HTERT RPE-1 (cell line): ENCODE measurements around the gene STPG4.

Experiments used
- in situ Hi-C: fragments of 300-500 bp; cut with MboI; formaldehyde crosslinking; loops from 4 replicates; pipeline ENCODE4 v1.14.3; 2020; ENCODE audit warnings: low sequenced_read_pairs

Gene STPG4

GRCh38 chr2:47073641-47074040 lies 81.5 kb downstream of the STPG4 start:
- in situ Hi-C loops, result no loop called here

DNA sequence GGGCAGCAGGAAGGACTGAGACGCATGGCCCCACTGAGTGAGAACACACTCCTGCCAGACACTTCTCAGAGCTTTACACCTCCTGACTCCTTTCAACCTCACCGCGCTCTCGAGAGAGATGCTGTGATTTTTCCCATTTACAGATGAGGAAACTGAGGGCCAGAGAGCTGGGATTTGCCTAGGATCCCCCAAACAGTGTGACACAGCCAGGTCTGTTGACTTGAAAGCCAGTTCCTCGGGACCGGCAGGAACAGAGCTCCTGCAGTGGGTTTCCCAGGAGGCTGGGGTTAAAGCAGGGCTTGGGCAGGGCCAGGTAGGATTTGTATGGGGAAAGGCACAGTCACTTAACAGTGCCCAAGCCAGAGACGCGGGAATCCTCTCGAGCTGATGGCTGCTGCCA lies 81.9 kb downstream of the STPG4 start:
- in situ Hi-C loops, result no loop called here

GRCh38 chr2:47072728-47073191 lies 82.3 kb downstream of the STPG4 start:
- in situ Hi-C loops, result no loop called here

- in situ Hi-C loops, result no loop called here
Observed at GRCh38 chr2:47072018-47072691, 83.0 kb downstream of the STPG4 start.

GRCh38 chr2:47070920-47071824 lies 83.9 kb downstream of the STPG4 start:
- in situ Hi-C loops, result no loop called here

- in situ Hi-C loops, result no loop called here
Observed at GRCh38 chr2:47070155-47070919, 84.8 kb downstream of the STPG4 start.

GRCh38 chr2:47069628-47070154 lies 85.4 kb downstream of the STPG4 start:
- in situ Hi-C loops, result no loop called here

- in situ Hi-C loops, result no loop called here
Observed at GRCh38 chr2:47068981-47069627, 86.0 kb downstream of the STPG4 start.

DNA sequence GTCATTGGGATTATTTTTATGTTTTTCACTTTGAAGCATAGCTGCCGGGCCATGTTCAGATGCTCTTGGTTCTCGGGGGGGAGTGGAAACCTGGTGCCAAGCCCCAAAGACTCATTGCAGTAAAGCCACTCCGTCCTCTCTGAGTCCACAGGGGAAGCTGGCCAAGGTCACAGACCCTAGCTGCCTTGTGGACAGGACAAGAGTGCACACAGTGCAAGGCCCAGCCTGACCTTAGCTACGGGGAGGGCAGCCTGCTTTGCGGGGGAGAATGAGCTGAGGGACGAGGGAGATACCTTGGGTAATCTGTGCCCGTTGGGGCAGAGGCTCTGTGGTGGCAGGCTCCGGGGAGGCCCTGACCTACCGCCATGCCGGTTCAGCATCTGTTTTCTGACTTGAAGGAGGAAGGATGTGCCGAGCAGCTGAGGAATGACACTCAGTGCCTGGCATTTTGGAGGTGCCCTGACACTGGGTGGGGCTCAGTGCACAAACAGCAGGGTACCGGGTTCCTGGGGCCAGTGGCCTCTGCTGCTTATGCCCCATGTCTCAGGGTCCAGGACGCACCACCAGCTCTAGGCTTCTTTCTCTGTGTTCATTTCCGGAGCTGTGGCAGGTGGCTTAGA lies 87.2 kb downstream of the STPG4 start:
- in situ Hi-C loops, result no loop called here

DNA sequence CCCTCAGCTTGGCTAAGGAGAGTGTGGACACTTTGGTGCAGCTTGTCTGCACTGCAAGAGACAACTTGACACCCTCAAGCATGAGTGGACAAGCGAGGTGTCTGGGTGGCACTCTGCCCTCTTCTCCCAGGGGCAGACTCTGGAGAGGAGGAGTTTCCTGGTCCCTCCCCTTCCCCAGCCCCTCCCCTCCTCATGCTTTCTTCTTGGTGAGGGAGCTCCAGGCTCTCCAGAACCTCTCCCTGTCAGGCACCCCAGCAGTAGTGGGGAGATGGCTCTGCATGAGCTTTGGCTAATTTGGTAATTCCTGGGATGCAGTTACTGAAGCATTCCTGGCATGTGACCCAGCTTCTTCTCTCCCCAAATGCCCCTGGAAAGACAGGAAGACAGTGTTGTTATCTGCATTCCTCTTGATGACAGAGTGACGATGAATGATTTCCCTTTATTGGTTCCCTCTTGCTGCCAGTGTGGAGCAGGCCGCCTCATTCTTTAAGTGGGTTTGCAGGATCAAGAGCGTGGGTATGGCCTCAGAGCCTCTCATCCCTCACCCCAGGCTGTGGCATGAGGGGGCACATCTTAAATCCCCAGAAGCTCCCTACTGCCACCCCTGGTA lies 89.2 kb downstream of the STPG4 start:
- in situ Hi-C loops, result no loop called here

DNA sequence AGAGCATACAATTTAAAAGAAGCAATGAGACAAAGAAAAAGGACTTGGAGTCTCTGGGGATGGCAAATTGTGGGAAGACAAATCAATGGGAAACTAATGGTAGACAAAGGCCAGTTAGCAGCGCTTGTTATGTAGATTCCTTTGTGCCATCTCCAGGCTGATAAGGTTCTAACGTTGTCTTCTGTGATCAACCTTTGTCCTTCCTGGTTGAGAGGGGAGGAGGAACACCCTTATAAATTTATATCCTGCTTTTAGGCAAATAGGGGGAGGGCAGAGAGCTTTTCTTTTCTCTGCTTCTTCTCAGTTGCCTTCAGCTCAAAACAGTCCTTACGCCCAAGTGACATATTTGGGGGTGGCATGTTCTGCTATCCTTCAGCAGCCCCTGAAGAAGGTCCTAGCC lies 89.8 kb downstream of the STPG4 start:
- in situ Hi-C loops, result no loop called here

DNA sequence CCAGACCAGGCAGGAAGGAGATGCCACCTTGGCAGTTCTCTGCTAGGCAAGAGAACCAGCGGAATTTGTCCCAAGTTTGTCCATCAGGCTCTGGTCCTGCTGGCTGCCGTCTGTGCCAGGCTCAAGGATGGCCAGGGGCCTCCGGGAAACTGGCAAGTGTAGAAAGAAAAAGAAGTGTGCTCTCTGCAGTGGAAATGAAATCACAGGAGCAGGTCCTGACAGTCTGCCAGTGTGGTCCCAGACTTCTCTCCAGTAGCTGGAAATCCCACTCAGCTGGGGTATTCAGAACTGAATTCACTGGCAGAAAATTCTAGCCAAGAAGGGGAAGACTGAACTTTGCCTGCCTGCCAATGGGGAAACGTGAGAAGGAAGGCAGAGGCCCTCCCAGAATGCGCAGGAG lies 91.0 kb downstream of the STPG4 start:
- in situ Hi-C loops, result no loop called here

- in situ Hi-C loops, result no loop called here
Observed at GRCh38 chr2:47063538-47063930, 91.6 kb downstream of the STPG4 start.

GRCh38 chr2:47062681-47063537 lies 92.2 kb downstream of the STPG4 start:
- in situ Hi-C loops, result no loop called here

GRCh38 chr2:47061944-47062678 lies 93.0 kb downstream of the STPG4 start:
- in situ Hi-C loops, result no loop called here

- in situ Hi-C loops, result no loop called here
Observed at GRCh38 chr2:47060652-47061170, 94.4 kb downstream of the STPG4 start.

DNA sequence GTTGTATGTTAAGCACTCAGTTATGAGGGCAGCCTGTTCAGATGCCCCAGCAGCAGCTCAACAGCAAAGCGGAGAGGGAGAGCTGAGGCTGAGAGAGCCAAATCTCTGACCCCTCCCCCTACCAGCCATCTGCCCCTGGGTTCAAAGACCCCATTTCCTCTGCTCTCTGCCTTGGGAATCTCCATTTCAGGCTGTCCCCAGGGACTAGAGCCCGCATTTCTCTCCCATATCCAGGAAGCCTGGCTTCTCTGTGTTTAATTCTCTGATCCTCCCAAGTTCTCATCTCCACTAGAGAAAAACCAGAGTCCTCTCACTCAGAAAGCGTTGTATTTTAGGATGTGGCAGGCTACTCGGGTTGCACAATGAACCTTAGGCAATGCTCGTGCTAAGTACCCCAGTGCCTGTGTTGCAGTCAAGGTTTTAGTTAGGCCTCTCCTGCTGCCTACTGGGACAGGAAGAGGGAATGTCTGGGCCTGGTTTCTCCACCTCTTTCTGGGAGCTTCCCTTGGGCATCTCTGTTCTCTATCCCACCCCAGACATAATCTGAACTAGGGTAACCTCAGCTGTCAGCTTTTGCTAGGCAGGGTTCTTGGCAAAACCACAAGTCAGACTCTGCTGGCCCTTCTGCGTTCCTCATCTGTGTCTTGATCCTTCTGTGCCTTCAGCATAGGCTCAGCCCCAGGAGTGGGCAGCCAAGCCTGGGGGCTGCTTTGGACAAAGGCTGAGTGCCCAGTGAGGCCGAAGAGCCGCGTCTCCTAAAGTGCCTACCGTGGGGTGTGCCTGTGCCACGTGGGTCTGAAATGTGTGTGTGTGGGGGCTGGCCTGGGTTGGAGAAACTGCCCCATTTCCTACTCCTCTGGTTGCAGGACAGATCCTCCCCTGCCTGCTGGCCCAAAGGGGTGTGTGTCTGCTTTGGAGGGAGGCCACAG lies 96.8 kb downstream of the STPG4 start:
- in situ Hi-C loops, result no loop called here
